Activated CD4-positive, CD25-positive, alpha-beta regulatory T cell treated with anti-CD3 and anti-CD28 coated beads, Interleukin-2, amount 50 U/mL, for 72 hours (primary cell): ENCODE measurements around the gene TDRD3.

ENCODE experiments used
- DNase-seq: peaks from one replicate; pipeline ENCODE4 v3.0.0; 2021

TDRD3 gene

DNA sequence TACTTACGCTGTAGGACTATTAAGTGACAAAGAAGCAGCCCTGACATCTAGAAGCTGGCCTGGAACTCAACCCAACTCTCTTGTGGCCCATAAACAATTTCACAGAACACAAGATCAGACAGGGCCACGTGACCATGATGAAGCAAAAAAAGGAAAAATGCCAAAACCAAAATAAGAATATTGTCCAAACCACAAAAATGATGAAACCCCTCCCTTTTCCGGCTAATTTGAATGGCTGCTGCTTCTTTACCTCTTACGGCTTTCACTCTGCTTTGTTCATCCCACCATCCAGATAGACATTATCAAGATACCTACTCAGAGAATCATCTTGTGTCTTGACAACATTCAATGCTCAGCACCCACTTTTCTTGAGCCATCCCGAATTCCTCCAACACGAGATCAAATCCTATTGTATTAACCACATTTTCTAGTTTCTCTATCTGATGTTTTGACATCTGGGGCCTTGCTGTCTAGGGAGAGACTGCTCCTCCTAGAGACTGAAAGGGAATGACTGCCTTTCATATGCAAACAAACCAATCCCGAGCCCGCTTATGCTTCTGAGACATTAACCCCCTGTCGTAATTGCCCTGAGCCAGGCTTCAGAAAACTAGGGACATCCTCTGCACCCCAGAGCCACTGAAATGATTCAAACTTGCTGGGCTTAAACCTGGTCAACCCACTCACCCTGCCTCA is 186.3 kb downstream of the TDRD3 start:
- no peak for DNase-seq

- DNase-seq, result peak; percentile 32
Observed at GRCh38 chr13:60583911-60584753, 187.1 kb downstream of the TDRD3 start.

GRCh38 chr13:60584976-60585375 is 188.0 kb downstream of the TDRD3 start:
- no peak for DNase-seq

DNA sequence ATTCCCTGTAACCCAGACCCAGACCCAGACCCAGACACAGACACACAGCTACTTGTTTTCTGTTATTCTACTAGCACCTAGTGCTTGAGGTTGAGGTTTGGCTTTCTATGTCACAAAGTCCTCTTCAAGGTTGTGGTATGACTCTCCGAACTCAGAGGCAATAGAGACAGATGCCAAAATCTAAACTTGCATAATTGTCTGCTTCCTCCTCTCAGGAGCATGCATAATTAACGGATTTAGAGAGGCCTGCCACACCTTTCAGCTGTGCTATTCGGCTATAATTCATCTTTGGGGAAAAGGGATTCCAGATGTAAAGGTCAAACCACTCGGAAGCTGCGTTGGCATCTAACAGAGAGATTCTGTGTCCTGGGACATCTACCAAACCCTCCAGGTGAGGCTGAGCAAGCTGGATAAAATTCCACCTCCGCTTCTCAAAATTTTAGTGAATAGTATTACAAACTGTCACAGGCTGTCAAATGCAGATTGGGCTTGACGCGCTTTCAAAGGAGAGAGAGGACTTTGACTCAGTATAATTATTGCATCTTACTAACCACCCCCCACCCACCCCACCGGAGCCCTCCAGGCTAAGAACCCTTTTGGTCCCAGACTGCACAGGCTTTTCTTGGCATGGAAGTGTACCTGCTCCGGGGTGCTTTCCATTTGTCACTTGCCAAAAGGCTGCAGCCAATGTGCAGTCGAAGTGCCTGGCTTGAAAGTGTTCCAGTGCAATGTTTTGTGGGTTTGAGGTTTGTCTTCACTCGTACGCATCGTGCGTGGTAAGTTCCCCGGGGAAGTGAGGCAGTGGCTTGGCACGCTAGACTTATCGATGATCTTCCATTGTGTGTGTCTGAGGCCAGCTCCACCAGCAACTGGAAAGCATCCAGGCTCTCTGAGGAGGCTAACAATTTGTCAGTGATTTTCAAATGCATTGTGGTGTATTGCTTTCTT is 194.1 kb downstream of the TDRD3 start:
- no peak for DNase-seq

- DNase-seq, result no peak
Observed at GRCh38 chr13:60603049-60603448, 206.0 kb downstream of the TDRD3 start.

- DNase-seq, result no peak
Observed at GRCh38 chr13:60604058-60604457, 207.0 kb downstream of the TDRD3 start.

DNA sequence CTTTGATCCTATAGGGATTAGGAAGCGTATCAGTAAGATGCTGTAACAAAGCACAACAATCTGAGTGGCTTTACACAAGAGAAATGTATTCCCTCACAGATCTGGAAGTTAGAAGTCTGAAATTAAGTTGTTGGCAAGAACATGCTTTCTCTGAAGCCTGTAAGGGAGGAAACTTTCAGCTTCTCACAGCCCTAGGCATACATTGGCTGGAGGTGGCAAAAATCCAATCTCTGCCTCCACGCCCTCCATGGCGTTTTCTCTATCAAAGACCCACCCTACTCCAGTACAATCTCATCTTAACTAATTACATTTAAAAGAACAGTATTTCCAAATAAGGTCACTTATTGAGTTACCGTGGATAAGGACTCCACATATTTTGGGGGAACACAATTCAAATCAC is 211.9 kb downstream of the TDRD3 start:
- no peak for DNase-seq

GRCh38 chr13:60611523-60611922 is 214.5 kb downstream of the TDRD3 start:
- no peak for DNase-seq

DNA sequence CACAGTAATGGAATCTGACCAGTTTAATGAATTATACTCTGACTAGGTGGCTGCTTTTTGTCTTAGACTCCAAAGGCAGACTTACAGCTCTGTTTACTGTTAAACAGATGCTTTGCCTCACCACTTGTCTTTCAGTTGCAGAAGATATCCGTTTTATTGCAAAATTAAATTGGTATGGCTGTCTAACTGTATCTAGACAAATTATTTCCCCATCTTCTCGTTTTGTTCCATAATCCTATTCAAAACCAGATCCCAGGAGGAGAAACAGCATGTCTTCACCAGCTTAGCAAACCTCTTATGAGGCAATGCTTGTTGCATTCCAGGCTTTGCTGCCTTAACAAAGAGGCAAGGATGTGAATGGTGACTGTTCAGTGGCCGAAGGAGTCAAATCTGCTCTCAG is 215.6 kb downstream of the TDRD3 start:
- DNase-seq, result no peak

- no peak for DNase-seq
Observed at GRCh38 chr13:60613080-60613479, 216.1 kb downstream of the TDRD3 start.

- DNase-seq, result no peak
Observed at GRCh38 chr13:60617991-60618733, 221.1 kb downstream of the TDRD3 start.

GRCh38 chr13:60619461-60619860 is 222.4 kb downstream of the TDRD3 start:
- DNase-seq, result no peak

DNA sequence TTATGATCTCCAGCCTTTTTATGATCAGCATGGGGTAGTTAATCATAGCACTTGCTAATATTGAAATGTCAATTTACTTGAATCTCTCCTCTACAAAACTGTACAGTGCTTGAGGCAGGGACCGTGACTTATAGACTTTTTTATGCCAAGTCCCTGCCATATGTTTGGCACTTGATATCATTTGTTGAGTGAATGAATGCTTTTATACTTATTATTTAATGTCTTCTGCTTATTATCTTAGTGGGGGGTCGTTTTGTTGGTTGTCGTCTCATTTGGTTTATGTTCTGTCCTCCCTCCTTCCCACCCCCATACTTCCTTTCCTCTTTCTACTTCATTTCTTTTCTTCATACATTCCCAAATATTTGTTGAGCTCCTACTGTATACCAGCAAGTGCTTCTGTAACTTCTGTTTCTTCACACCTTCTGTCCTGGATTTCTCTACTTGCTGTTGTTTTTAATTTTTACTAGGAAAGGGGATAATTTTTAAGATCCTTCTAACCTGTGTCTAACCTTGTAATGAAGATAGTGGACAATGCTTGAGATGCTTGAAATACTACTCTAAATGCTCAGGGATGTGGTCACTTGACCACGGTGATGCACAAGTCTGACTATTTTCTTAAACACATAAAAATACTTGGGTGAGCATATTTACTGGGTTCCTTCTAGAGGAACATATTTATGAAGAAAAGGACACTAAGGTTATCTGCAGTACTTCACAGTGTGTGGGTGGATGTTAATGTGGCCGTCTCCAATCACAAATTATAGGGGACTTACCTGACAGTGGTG is 223.8 kb downstream of the TDRD3 start:
- DNase-seq, result no peak

- DNase-seq, result no peak
Observed at GRCh38 chr13:60623151-60623550, 226.1 kb downstream of the TDRD3 start.
